NCI-H2196 treated with DMSO at 0.1 percent for 48 hours (cell line): ENCODE data around the gene SLC38A1.
"Not testable (repeated sequence)": the region's sequence is repeated elsewhere in the genome, so short reads cannot be mapped to it uniquely, and the experiment has no call there.

Experiments
- DNase-seq: peaks from one replicate; lab custom pipeline; 2025; ENCODE audit not compliant: unreplicated experiment; lab: John Stamatoyannopoulos, UW

The SLC38A1 gene

DNA sequence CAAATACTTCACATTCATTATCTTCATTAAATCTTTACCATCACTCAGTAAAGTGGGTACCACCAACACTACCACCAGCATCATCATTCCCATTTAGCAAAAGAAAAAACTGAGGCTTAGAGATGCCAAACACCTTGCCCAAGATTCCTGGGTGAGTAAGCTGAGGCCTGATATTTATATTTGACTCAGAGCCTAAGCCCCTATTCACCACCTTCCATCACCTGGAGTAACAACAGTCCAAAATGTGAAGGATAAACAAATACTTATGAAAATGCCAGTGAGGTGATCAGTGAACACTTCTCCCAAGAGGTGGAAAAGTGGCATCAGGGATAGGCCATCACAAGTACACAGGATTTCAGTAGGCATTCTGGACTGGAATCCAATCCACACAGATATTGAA lies 3.7 kb downstream of the SLC38A1 start:
- no peak for DNase-seq

DNA sequence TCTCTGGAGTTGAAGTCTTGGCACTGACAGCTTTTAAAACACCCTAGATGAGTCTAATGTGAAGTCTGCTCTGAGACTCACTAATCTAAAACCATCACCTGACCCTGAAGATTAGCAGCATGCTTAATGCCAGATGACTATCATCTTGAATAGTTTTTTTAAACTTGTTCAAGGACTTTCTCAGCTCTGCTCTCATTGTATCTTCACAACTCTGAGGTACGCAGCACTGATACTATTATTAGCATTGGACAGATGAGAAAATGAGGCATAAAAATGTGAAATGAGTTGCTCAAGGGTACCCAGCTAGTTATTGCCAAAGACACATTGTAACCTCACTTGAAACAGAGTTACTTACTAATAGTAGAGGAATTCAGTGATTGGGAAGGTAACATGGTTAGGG lies 4.8 kb downstream of the SLC38A1 start:
- no peak for DNase-seq

DNA sequence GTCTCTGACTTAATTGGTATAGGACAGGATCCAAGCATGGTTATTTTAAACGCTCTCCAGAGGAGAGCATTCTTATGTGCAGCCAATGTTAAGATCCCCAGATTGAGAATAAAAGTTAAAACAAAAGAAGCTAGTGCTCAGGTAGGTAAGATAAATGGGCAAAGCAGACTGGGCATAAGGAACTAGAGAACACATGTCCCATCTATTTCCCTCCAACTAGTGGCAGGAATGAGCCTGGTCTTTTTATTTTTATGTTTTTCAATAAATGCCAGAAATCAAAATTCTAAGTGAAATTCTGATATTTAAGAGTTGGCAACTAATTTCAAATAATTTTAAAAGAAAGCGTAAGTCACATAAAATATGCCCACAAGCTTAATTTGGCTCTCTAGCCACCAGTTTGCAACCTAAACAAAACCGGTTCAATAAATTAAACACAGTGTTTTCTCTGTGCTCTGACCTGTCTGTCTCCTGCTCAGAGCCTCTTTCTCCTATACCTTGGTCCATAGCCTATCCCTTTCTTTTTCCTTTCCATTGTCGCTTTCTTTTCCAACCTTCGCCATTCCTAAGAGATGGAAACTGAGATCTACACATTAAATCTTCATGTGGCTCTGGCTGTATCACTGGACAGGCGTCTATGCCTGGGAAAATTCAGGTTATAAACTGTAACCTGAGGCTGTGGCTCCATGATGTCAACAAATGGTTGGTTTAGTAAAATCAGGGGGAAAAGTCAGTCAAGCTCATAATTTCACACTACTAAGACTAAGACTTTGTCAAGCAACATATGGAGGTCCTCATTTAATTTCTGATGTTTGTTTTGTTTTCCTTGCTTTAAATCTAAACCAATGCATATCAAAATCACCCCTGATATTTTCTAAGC lies 5.5 kb downstream of the SLC38A1 start:
- DNase-seq, result no peak

DNA sequence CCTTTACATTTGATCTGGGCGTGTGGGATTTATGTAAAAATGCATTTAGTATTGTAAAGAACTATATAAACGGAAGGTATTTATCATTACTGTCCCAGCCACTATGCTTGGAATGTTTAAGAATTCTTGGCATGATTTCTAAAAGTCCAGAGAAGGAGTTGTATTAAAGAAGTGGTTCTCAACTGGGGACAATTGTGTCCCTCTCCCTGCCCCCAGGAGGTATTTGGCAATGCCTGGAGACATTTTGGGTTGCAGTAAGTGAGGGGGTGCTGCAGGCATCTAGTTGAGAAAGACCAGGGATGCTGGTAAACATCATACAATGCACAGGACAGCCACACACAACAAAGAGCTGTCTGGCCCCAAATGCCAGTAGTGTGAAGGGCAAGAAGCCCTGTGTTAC lies 7.2 kb downstream of the SLC38A1 start:
- DNase-seq, result no peak

DNA sequence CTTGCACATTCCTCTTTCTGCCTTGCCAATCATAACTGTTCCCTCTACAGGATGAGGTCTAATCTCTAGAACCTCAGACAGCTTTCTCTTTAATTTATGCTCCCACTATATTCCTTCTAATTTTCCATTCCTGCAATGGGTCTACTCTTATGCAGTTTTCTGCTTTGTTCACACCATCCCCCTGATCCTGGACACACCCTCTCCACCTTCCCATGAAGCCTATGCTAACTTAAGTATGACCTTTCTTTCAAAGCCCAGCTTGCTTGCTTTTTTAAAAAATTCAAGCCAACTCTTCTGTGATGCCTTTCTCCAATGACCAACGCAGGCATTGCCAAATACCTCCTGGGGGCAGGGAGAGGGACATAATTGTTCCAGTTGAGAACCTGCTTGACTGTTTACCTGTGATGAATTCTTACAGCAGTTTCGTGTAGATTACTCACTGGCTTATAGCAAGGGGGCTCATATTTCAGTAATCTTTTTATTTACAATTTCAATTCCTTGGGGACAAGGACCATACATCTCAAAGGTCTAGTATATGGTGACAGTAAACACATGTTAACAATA lies 7.8 kb downstream of the SLC38A1 start:
- no peak for DNase-seq

DNA sequence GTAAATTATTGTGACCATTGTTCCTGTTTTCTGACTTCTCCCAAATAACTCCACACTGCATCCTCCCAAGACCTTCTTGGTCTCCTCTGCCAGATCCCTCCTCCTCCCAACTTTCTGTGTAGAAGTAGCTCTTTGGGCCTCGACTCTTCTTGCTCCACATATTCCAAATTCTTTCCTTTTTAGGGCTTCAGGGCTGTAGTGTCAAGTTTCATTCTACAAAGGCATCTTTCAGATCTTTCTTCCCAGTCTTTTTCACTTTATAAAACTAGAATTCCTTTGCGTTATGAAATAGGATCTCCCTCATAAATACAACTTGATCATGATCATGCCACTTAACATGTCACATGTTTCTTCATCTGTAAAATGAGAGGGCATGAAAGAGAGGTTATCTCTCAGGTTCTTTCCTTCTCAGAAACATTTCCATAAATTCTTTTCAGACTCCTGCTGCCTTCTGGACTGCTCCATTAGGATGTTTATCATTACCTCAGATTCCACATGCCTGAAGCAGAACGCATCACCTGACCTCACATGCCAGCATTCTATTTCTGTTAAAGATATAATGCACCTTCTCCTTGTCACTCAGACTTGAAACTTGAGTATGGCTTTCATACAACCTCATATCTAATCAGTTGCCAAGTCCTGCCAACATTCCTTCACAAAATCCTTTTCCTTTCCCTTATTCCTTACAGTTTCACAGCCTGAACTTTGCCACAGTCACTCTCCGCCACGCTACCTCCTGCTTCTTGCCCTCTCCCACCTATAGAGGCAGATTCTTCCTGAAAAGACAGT lies 8.5 kb downstream of the SLC38A1 start:
- no peak for DNase-seq

DNA sequence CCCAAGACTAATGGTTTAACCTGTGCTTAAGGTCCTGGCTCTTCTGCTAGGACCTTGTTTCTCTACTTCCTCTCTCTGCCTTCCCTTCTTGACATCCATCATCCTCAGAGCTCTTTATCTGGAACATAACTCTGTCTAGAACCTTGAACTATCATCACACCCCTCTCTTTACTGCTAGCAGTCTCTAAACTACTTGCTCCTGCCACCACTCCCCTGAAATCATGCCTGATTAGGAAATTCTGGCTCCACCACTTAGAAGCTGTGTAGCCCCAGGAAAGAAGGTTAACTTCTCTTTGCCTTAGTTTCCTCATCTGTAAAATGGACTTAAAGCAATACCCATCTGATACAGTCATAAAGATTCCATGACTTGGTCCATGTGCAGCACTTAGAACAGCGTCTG lies 9.1 kb downstream of the SLC38A1 start:
- DNase-seq, result no peak

DNA sequence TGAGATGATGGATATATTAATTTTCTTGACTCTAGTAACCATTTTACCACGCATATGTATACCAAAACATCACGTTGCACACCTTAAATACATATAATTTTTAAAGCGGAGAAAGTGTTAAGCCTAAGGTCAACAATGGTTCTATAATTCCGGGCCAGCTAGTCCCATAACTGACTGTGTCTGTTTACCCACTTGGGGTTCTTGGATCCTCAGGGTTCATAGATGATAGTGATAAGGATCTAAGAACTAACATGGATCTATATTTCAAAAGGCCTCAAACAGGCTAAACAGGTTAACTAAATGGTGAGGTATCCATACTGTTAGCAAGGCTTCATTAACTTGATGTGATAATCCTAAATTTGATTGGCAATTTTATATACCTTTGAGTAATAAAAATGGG lies 9.8 kb downstream of the SLC38A1 start:
- no peak for DNase-seq

DNA sequence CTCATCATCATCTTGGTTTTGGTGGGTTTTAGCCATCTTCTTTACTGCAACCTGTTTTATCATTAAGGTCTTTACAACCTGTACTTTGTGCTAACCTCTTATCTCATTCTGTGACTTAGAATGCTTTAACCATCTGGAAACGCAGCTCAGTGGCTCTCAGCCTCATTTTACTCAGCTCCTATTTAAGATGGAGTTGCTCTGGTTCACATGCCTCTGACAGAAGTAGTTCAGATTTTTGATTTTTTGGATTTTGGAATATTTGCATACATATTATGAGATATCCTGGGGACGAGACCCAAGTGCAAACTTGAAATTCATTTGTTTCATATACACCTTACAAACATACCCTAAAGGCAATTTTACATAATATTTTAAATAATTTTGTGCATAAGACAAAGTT lies 10.7 kb downstream of the SLC38A1 start:
- no peak for DNase-seq

DNA sequence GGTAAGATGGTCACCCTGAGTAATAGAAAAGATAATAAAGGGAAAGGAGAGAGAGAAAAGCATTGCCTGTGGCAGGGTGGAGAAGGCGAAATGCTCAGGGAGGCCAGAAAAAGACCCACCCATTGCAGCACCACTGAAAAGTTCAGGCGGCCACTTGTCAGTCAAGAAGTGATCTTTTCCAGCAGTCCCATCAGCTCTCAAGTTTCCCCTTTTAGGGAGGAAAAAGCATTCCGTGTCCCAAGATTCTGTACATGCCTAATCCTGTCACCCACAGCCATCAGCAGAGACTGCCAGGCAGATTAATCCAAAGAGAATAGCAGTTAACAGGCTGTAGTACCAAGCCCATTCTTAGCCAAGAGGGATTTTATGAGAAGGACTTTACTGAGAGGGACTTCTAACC lies 11.9 kb downstream of the SLC38A1 start:
- DNase-seq, result no peak

DNA sequence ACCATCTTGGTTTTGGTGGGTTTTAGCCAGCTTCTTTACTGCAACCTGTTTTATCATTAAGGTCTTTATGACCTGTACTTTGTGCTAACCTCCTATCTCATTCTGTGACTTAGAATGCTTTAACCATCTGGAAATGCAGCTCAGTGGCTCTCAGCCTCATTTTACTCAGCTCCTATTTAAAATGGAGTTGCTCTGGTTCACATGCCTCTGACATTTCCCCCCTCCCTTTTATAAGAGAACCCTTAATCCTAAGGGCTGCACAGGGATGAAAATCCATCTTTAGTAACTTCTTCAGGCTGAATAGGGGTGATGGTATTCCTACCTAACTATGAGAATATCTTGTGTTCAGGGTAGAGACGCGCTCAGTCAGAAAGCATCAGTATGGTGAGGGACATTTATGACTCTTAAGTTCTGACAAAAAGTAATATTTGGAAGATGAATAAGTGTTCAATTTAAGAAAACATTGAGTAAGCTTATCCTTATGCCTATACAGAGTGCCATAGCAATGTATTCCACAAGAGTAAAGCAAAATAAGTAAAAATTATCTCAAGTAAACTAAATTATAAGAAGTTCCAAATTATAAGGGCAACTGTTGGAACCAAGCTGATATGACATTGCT lies 15.2 kb downstream of the SLC38A1 start:
- DNase-seq, result no peak

DNA sequence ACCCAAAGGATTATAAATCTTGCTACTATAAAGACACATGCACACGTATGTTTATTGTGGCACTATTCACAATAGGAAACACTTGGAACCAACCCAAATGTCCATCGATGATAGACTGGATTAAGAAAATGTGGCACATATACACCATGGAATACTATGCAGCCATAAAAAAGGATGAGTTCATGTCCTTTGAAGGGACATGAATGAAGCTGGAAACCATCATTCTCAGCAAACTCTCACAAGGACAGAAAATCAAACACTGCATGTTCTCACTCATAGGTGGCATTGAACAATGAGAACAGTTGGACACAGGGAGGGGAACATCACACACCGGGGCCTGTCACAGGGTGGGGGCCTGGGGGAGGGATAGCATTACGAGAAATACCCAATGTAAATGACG lies 16.8 kb downstream of the SLC38A1 start:
- DNase-seq, result not testable (repeated sequence)

DNA sequence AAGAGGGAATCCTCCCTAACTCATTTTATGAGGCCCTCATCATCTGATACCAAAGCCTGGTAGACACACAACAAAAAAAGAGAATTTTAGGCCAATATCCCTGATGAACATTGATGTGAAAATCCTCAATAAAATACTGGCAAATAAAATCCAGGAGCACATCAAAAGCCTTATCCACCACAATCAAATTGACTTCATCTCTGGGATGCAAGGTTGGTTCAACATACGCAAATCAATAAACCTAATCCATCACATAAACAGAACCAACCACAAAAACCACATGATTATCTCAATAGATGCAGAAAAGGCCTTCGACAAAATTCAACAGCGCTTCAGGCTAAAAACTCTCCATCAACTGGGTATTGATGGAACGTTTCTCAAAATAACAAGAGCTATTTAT lies 18.9 kb downstream of the SLC38A1 start:
- not testable (repeated sequence) for DNase-seq

DNA sequence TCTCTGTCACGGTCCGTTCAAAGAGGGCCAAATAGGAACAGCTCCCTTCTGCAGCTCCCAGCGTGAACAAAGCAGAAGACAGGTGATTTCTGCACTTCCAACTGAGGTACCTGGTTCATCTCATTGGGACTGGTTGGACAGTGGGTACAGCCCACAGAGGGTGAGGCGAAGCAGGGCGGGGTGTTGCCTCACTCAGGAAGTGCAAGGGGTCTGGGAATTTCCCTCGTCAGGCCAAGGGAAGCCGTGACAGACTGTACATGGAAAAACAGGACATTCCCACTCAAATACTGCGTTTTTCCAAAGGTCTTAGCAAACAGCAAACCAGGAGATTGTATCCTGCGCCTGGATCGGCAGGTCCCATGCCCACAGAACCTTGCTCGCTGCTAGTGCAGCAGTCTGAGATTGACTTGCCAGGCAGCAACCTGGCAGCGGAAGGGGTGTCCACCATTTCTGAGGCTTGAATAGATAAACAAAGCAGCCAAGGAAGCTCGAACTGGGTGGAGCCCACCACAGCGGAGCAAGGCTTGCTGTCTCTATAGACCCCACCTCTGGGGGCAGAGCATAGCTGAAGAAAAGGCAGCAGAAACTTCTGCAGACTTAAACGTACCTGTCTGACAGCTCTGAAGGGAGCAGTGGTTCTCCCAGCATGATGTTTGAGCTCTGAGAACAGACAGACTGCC lies 22.7 kb downstream of the SLC38A1 start:
- DNase-seq, result no peak

DNA sequence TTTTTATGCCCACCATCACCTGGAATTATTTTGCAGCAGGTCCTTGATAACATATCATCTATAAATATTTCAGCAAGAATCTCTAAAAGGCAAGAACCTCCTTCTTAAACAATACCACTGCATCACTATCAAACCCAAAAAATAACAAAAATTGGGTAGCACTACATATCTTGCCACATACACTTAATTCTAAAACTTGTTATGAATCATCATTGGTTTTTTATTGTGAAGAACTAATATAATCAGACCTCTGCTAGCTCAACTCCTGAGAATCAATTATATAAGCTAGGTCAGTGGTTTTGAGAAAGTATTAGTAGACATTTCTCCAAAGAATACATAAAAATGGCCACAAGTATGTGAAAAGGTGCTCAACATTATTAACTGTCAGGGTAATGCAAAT lies 23.8 kb downstream of the SLC38A1 start:
- no peak for DNase-seq

DNA sequence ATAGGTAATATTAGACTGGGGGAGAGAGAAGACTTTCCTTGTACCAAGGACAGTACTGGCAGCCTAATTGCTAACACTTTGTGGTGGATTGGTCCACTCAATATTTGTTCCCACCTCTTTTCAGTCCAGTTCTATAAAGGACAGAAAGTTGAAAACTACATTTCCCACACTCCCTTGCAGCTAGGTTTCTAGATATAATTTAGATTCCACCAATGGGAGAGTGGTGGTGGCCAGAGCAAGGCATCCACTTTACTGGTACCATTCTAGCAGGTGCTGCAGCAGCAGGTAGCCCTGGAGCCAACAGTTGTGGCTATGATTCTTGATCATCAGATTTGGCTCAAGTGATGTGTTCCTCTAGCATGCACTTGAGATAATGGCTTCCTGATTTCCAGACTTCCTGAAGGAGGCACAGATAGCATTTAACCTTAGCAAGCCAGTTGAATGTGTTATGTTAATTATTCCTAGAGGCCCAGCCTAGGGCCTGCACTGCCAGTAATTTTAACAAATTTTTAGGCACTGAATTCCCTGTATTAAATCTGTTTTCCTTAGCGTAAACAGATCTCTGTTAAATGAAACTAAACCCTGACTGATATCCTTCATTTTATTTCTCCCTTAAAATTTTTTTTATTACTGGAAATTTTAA lies 24.4 kb downstream of the SLC38A1 start:
- no peak for DNase-seq

DNA sequence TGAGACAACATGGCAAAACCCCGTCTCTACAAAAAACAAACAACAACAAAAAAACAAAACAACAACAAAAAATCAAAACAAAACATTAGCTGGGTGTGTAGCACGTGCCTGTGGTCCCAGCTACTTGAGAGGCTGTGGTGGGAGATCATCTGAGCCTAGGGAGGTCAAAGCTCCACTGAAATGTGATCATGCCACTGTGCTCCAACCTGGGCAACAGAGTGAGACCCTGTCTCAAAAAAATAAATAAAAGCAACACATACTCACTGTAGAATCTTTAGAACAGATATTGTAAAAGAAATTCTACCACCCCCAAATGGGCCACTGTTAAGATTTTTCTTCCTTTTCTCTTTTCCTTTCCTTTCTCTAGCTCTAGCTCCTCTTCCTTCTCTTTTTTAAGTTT lies 26.3 kb downstream of the SLC38A1 start:
- no peak for DNase-seq

DNA sequence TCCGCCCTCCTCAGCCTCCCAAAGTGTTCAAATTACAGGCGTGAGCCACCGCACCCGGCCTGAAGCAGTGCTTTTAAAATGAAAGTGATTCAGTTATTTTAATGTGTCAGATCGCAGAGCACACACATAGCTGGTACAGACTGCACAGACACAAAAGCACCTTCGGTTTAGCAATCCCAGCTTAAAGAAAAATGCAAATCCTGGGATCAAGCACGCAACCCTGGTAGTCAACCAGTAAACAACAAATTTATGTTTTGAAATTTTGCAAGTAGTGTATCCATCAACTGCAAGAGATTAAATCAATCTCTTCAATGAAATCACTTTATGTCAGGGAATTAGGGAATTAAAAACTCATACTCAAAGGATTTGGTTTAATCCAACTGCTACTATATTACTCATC lies 28.4 kb downstream of the SLC38A1 start:
- DNase-seq, result no peak

DNA sequence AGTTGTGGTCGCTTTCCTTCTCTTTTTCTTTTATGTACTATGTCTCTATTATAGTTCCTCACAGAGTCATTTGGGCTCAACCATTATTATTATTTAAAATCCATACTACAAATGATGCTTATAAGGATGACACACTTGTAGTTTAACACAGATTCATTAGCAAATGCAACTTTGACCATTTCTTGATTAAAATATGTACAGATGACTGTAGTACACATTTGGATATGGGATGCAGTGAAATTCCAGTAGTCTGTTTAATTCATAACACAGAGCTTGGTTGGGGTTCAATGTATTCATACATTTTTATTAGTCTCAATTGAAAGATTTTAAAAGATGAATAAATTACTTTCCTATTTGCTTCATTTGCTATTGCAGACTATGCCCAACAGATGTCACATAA lies 30.0 kb downstream of the SLC38A1 start:
- no peak for DNase-seq

DNA sequence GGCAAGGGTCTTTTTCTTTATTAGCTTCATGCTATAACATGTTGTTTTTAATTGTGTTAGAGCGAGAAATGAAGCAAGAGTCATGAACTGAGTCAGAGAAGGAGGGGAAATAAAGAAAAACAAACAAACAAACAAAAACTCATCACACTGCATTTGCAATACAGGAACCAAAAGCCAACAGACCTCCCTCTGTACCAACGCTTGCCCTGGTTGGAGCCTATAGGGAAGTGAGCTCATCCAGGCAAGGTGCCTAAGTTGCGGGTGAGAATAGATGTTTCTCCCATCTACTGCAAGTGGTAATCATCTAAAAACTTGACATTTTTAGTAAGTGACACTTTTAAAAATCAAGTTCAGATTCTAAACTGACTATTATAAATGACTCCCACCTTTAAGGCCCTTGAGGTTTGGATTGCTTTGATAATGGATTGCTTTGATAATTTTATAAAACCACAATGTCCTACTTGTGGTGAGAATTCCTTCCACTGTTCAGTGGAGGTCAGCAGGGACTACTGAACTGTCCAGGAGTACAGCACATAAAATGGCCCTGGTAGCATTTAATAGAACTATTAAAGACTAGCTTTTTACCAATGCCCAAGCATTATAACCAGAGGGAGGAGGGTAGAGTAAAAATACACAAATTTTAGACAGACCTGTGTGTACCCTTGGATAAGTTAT lies 31.3 kb downstream of the SLC38A1 start:
- DNase-seq, result no peak
